Transverse colon (tissue), 4 donors: ENCODE data around the gene HTRA3. TPM values are rescaled to one million over a fixed set of nuclear protein-coding genes. Genes with fewer than 3 reads are reported as not detected.
A peak's percentile ranks its signal among the peaks of the same experiment; 100 is the strongest.

Source experiments
- DNase-seq: peaks from one replicate; pipeline ENCODE4 v3.0.0-alpha.2; 2019
- H3K27ac ChIP-seq, 4 donors: fragments of 200-600 bp; sonication (generic); 2 replicates each; pipeline ENCODE4 v1.5.1; 2016 to 2018; ENCODE audit warnings: inconsistent platforms in 4 of 4
- H3K27me3 ChIP-seq: fragments of 200-600 bp; sonication (generic); 2 replicates; pipeline ENCODE4 v1.5.1; 2017; ENCODE audit warnings: inconsistent platforms
- H3K36me3 ChIP-seq, 4 donors: fragments of 200-600 bp; sonication (generic); 2 replicates each; pipeline ENCODE4 v1.5.1; 2017 to 2019; ENCODE audit warnings: inconsistent platforms in 4 of 4
- H3K4me1 ChIP-seq, 4 donors: fragments of 200-600 bp; sonication (generic); 2 replicates each; pipeline ENCODE4 v1.5.1; 2017 to 2020; ENCODE audit warnings: inconsistent platforms in 4 of 4
- H3K4me3 ChIP-seq, 4 donors: fragments of 200-600 bp; sonication (generic); 1 replicate in 1 of 4; 2 replicates in 3 of 4; pipeline versions ENCODE4 v1.5.1 to v1.6.1; 2017 to 2019; ENCODE audit warnings: inconsistent platforms in 4 of 4
- H3K9me3 ChIP-seq, 2 donors: fragments of 200-600 bp; sonication (generic); 2 replicates each; pipeline ENCODE4 v1.5.1; 2017 to 2019; ENCODE audit warnings: inconsistent platforms in 2 of 2
- EP300 ChIP-seq: sonication (generic); formaldehyde crosslinking; IDR thresholded peaks from one replicate; pipeline ENCODE4 v1.6.1; 2017; ENCODE audit warnings: antibody characterized with exemption, low read depth
- POLR2A ChIP-seq: fragments of 450-650 bp; IDR thresholded peaks from one replicate; pipeline ENCODE4 v1.6.1; 2016; ENCODE audit warnings: antibody characterized with exemption, mild to moderate bottlenecking, moderate library complexity
- POLR2AphosphoS5 ChIP-seq, 3 donors: sonication (generic); formaldehyde crosslinking; IDR thresholded peaks; one replicate each; pipeline ENCODE4 v1.6.1; 2016; ENCODE audit warnings: antibody characterized with exemption in 3 of 3
- WGBS, 2 donors: methylation state at CpG; one replicate each; pipeline ENCODE4 v1.1.5; 2018; ENCODE audit warnings: low coverage in 1 of 2; 5-methylcytosine and 5-hydroxymethylcytosine counted together
- in situ Hi-C, 4 donors: fragments of 200-750 bp; cut with MboI; loops; one replicate each; pipeline versions ENCODE4 v1.15.0 to v1.15.1; 2017; ENCODE audit warnings: low sequenced_read_pairs in 3 of 4, low pct_ligation_motif_present in 1 of 4, low pct_unique_long_range_greater_than_20kb in 1 of 4
- intact Hi-C: fragments of 100-400 bp; cut with DNase I; formaldehyde crosslinking; loops from one replicate; pipeline ENCODE4 v1.15.1; 2023; ENCODE audit warnings: low total_unique reads
- total RNA-seq, 4 donors: library from RNA; depleted of rRNA; stranded (reverse); fragments of >200 nt; gene quantifications; one replicate each; pipeline ENCODE4 v1.1.0, GENCODE V29; 2016
- TF ChIP-seq, protein P1 (sequence below), 5 experiments: fragments of 200-600 bp in 3 of 5; fragments of 450-650 bp in 2 of 5; sonication (generic) in 3 of 5; IDR thresholded peaks; 1 replicate in 2 of 5; 2 replicates in 3 of 5; pipeline ENCODE4 v1.5.1; 2016 to 2017; ENCODE audit warnings: antibody characterized with exemption in 5 of 5, inconsistent platforms in 3 of 5, mild to moderate bottlenecking in 2 of 5, moderate library complexity in 1 of 5

The HTRA3 gene
- total RNA-seq, 4 donors from 2014 or later, result 1.5 to 11.9 (median 6.5) TPM

DNA sequence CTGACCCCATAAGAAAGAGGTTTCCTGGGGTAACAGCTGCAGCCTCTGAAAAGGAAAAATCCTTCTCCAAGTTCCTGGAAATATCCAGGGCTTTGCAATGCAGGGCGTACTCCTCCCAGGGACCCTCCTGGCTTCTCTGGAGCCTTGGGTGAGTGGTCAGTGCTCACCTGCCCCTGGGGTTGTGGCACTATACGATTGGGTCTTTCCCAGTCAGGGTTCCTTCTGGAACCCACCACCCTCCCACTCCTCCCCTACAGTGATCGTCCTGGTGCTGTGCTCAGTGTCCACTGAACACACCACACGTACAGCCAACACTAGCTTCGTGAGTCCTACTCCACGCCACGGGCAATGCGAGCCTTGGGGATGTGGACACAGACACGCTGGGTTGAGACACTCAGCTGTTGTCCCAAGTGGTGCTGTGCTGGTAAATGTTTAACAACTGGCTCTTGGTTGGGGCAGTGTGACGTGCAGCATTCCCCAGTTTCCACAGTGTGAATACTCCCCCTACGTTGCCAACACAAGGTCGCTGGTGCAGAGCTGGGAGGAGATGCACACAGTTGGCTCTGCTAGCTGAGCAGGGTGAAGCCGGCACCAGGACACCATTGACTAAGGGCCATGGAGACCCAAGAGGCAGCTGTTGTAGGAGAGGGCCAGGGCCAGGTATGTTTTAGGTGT lies 65.4 kb downstream of the HTRA3 start:
- DNase-seq, result peak; percentile 3
- in situ Hi-C loops (no loop called here), intact Hi-C loops (no loop called here)
- H3K9me3 ChIP-seq, result no peaks in the 10 kb centered on the region
- 81% methylated on average over 13 of the region's 13 CpGs; no CpG with 5 or more reads in 1 of the 2 donors for WGBS, 2 donors
- no peak overlapping the region for H3K27ac ChIP-seq
- TF ChIP-seq POLR2AphosphoS5 (IDR thresholded peaks at IDR 0.05), result no peak
- TF ChIP-seq, protein P1, sequence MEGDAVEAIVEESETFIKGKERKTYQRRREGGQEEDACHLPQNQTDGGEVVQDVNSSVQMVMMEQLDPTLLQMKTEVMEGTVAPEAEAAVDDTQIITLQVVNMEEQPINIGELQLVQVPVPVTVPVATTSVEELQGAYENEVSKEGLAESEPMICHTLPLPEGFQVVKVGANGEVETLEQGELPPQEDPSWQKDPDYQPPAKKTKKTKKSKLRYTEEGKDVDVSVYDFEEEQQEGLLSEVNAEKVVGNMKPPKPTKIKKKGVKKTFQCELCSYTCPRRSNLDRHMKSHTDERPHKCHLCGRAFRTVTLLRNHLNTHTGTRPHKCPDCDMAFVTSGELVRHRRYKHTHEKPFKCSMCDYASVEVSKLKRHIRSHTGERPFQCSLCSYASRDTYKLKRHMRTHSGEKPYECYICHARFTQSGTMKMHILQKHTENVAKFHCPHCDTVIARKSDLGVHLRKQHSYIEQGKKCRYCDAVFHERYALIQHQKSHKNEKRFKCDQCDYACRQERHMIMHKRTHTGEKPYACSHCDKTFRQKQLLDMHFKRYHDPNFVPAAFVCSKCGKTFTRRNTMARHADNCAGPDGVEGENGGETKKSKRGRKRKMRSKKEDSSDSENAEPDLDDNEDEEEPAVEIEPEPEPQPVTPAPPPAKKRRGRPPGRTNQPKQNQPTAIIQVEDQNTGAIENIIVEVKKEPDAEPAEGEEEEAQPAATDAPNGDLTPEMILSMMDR (IDR thresholded peaks at IDR 0.05), result no peak
- no peak for TF ChIP-seq EP300
- peaks cover 0 to 10% (median 2%) of the 10 kb centered on the region in 4 donors for H3K4me1 ChIP-seq
- H3K27me3 ChIP-seq, result no peaks in the 10 kb centered on the region
- no peak overlapping the region for H3K4me3 ChIP-seq
- no peaks in the 10 kb centered on the region for H3K36me3 ChIP-seq

DNA sequence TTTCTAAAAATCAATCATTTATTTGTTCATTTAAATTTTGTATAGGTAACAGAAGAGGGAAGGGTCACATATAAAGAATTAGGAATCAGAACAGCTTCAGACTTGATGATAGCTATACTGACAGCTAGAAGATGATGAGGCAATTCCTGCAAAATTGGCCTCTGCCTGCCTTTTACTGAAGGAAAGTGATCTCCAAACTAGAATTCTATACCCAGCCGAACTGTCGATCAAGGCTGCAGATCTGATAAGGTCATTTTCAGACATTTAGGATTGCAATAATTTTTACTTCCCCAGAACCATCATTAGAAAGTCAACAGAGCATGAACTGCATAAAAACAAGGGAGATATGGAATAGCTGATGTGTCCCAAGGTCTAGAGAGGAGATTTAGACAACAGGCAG lies 66.3 kb downstream of the HTRA3 start:
- no peaks in the 10 kb centered on the region for H3K36me3 ChIP-seq
- no peak for DNase-seq
- in situ Hi-C loops, result no loop called here
- intact Hi-C loops, result no loop called here
- no peak overlapping the region for H3K27ac ChIP-seq
- H3K9me3 ChIP-seq, result no peaks in the 10 kb centered on the region
- no peak overlapping the region for H3K4me3 ChIP-seq
- TF ChIP-seq POLR2A, result no peak
- TF ChIP-seq, protein P1 (IDR thresholded peaks at IDR 0.05), result no peak
- TF ChIP-seq POLR2AphosphoS5 (IDR thresholded peaks at IDR 0.05), result no peak
- no peak for TF ChIP-seq EP300
- H3K27me3 ChIP-seq, result no peaks in the 10 kb centered on the region
- WGBS, 2 donors, result 99 to 100% methylated on average over 2 of the region's 2 CpGs
- H3K4me1 ChIP-seq, result peaks cover 0 to 7% (median 0%) of the 10 kb centered on the region in 4 donors

DNA sequence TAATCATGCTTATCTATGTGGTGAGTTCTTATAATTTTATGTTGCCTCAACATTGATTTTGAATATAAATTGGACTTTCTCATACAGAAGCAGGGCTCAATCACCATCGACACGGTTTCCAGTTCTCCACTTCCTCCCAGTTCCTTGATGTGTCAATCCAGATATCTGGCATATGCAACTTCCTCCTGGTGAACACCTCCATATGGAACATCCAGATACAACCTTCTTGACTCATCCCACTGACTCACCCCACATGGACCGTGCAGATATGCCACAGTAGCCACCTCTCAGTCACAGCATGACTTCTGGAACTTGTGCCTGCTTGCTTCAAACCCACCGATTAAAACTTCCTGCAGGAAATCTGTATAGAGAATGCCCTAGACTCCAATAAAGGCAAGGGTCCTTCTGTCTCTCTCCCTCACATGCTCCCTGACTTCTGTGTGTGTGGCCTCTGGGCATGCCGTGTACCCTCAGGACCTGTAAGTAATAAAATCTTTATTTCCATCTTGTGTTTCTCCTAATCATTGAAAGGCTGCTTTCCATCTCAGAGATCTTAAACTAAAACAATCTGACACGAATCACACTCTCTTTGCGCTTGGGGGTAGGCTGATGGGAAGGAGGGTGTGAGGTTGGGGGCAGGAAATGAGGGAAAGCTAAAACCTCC lies 67.0 kb downstream of the HTRA3 start:
- no peaks in the 10 kb centered on the region for H3K9me3 ChIP-seq
- no peak overlapping the region for H3K27ac ChIP-seq
- no peaks in the 10 kb centered on the region for H3K36me3 ChIP-seq
- DNase-seq, result no peak
- in situ Hi-C loops, result no loop called here
- TF ChIP-seq EP300 (no peak), POLR2A (no peak), POLR2AphosphoS5 (IDR thresholded peaks at IDR 0.05) (no peak)
- TF ChIP-seq, protein P1 (IDR thresholded peaks at IDR 0.05), result no peak
- 75 to 85% methylated on average over 4 to 7 of the region's 7 CpGs for WGBS, 2 donors
- intact Hi-C loops, result no loop called here
- no peaks in the 10 kb centered on the region for H3K27me3 ChIP-seq
- H3K4me3 ChIP-seq, result no peak overlapping the region
- H3K4me1 ChIP-seq, result peaks cover 0 to 8% (median under 1%) of the 10 kb centered on the region in 4 donors

DNA sequence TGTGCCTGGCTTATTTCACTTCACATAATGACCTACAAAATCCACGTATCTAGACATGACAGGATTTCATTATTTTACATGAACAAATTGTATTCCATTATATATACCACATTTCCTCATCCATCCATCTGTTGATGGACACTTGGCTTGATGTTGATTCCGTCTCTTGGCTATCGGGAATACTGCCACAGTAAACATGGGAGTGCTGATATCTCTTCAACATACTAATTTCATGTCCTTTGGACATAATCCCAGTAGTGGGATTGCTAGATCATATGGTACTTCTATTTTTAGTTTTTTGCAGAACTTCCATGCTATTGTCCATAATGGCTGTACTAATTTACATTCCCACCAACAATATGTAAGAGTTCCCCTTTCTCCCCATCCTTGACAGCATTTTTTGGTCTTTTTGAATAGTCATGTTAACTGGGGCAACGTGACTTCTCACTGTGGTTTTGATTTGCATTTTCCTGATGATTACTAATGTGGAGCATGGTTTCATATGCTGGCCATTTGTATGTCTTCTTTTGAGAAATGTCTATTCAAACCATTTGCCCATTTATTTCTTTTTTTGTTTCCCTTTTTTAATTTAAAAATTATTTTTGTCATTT lies 68.9 kb downstream of the HTRA3 start:
- intact Hi-C loops (no loop called here), in situ Hi-C loops (no loop called here)
- Histone ChIP-seq H3K27ac (no peak overlapping the region), H3K4me1 (peaks cover 0 to 12% (median 6%) of the 10 kb centered on the region in 4 donors), H3K27me3 (no peaks in the 10 kb centered on the region), H3K9me3 (no peaks in the 10 kb centered on the region), H3K36me3 (no peaks in the 10 kb centered on the region), H3K4me3 (no peak overlapping the region)
- TF ChIP-seq, protein P1 (IDR thresholded peaks at IDR 0.05), result no peak
- TF ChIP-seq EP300 (no peak), POLR2A (no peak), POLR2AphosphoS5 (IDR thresholded peaks at IDR 0.05) (no peak)
- WGBS, 2 donors, result 58 to 61% methylated on average over 4 of the region's 4 CpGs
- no peak for DNase-seq
